Measurements from ENCODE around the gene TNFRSF1A. TPM values are rescaled to one million over a fixed set of nuclear protein-coding genes. Genes with fewer than 3 reads are reported as not detected.

Gene TNFRSF1A
- total RNA-seq, result 528 TPM

GRCh38 chr12:6341417-6342139 is at the start of gene TNFRSF1A:
TSS of gene TNFRSF1A (minus strand) at chr12:6342076. CDS start at chr12:6341814, 262 bp downstream.
- H3K9me3 ChIP-seq, result no peaks in the 10 kb centered on the region
- no peaks in the 10 kb centered on the region for H3K27me3 ChIP-seq
- peaks cover 16 to 55% of the 10 kb centered on the region in 2 donors for H3K4me1 ChIP-seq
- H3K36me3 ChIP-seq, result peaks cover 0 to 5% of the 10 kb centered on the region in 2 donors
- peak in 1 of 2 donors; percentile 90 for DNase-seq (ENCODE audit: low spot score in 2 of 2)
- intact Hi-C loops (cut with DNase I), result loop anchor here (10.0 kb wide), 1 partner anchor 583 kb away; the partner anchor contains the start of gene ATN1
- TF ChIP-seq CTCF (IDR thresholded peaks at IDR 0.05), result no peak
- H3K27ac ChIP-seq, result peak within 1 kb of the TSS; percentile 97 to 98
- peak within 1 kb of the TSS; percentile 90 to 93 for H3K4me3 ChIP-seq

GRCh38 chr12:6391013-6391412 is 49.1 kb upstream of the TNFRSF1A start:
- no peak for DNase-seq (ENCODE audit: low spot score in 2 of 2)
- Histone ChIP-seq H3K36me3 (peaks cover 44 to 55% of the 10 kb centered on the region in 2 donors), H3K4me3 (no peak overlapping the region), H3K9me3 (no peaks in the 10 kb centered on the region), H3K27me3 (no peaks in the 10 kb centered on the region), H3K4me1 (peaks cover 5 to 7% of the 10 kb centered on the region in 2 donors), H3K27ac (peak overlapping the region in 1 of 2 donors; percentile 27)
- TF ChIP-seq CTCF (IDR thresholded peaks at IDR 0.05), result no peak
- intact Hi-C loops (cut with DNase I), result no loop called here

- no peak for DNase-seq (ENCODE audit: low spot score in 2 of 2)
- Histone ChIP-seq H3K27ac (peak overlapping the region in 1 of 2 donors; percentile 10), H3K27me3 (no peaks in the 10 kb centered on the region), H3K4me3 (no peak overlapping the region), H3K4me1 (peaks cover 7 to 12% of the 10 kb centered on the region in 2 donors), H3K36me3 (peaks cover 46 to 58% of the 10 kb centered on the region in 2 donors), H3K9me3 (no peaks in the 10 kb centered on the region)
- no peak for TF ChIP-seq CTCF (IDR thresholded peaks at IDR 0.05)
- intact Hi-C loops (cut with DNase I), result no loop called here
Observed at GRCh38 chr12:6390084-6390799, 48.4 kb upstream of the TNFRSF1A start.

GRCh38 chr12:6387541-6387940 is 45.7 kb upstream of the TNFRSF1A start:
- Histone ChIP-seq H3K27ac (peak overlapping the region in 1 of 2 donors; percentile 17), H3K9me3 (no peaks in the 10 kb centered on the region), H3K27me3 (no peaks in the 10 kb centered on the region), H3K4me3 (no peak overlapping the region), H3K4me1 (peaks cover 14 to 27% of the 10 kb centered on the region in 2 donors), H3K36me3 (peaks cover 46 to 58% of the 10 kb centered on the region in 2 donors)
- intact Hi-C loops (cut with DNase I), result no loop called here
- no peak for TF ChIP-seq CTCF (IDR thresholded peaks at IDR 0.05)
- DNase-seq (ENCODE audit: low spot score in 2 of 2), result no peak

- Histone ChIP-seq H3K36me3 (peaks cover 46 to 53% of the 10 kb centered on the region in 2 donors), H3K27ac (no peak overlapping the region), H3K9me3 (no peaks in the 10 kb centered on the region), H3K4me3 (no peak overlapping the region), H3K27me3 (no peaks in the 10 kb centered on the region), H3K4me1 (peaks cover 9 to 21% of the 10 kb centered on the region in 2 donors)
- intact Hi-C loops (cut with DNase I), result no loop called here
- DNase-seq (ENCODE audit: low spot score in 2 of 2), result no peak
- no peak for TF ChIP-seq CTCF (IDR thresholded peaks at IDR 0.05)
Observed at GRCh38 chr12:6386491-6386890, 44.6 kb upstream of the TNFRSF1A start.

Data from ascending aorta (tissue), 2 donors.